ENCODE results near the gene MCF2L2. TPM values are rescaled to one million over a fixed set of nuclear protein-coding genes. Genes with fewer than 3 reads are reported as not detected.

Gene MCF2L2
- total and polyA plus RNA-seq, 7 donors = 0.17 to 2.7 (median 0.57) TPM

GRCh38 chr3:183208260-183208659 is 220.2 kb downstream of the MCF2L2 start:
- DNase-seq (no peak), ATAC-seq (no peak)
- Histone ChIP-seq H3K9me3 (peaks cover 3% of the 10 kb centered on the region), H3K4me1 (peaks cover 5% of the 10 kb centered on the region), H3K4me3 (no peak overlapping the region), H3K27ac (no peak overlapping the region), H3K36me3 (ENCODE audit: insufficient read depth in 1 of 2, low read depth in 1 of 2) (no peaks in the 10 kb centered on the region), H3K27me3 (ENCODE audit: insufficient read depth in 3 of 3, low read length in 2 of 3) (no peaks in the 10 kb centered on the region)
- TF ChIP-seq CTCF (IDR thresholded peaks at IDR 0.05) = no peak
- WGBS, 3 donors = 92 to 96% (median 96%) methylated on average over 2 of the region's 2 CpGs
- intact Hi-C loops (cut with DNase I) = no loop called here

- no peak for TF ChIP-seq CTCF (IDR thresholded peaks at IDR 0.05)
- H3K27me3 ChIP-seq (ENCODE audit: insufficient read depth in 3 of 3, low read length in 2 of 3) = no peaks in the 10 kb centered on the region
- H3K4me3 ChIP-seq = no peak overlapping the region
- ATAC-seq = no peak
- H3K36me3 ChIP-seq (ENCODE audit: insufficient read depth in 1 of 2, low read depth in 1 of 2) = no peaks in the 10 kb centered on the region
- H3K9me3 ChIP-seq = peaks cover 3% of the 10 kb centered on the region
- no peak overlapping the region for H3K27ac ChIP-seq
- H3K4me1 ChIP-seq = no peaks in the 10 kb centered on the region
- no peak for DNase-seq
- intact Hi-C loops (cut with DNase I) = no loop called here
These were observed 224.7 kb downstream of the MCF2L2 start for GRCh38 chr3:183203670-183204069.

- no peak for DNase-seq
- H3K4me1 ChIP-seq = no peaks in the 10 kb centered on the region
- no peak overlapping the region for H3K27ac ChIP-seq
- no peak overlapping the region for H3K4me3 ChIP-seq
- 71 to 79% (median 78%) methylated on average over 4 of the region's 4 CpGs for WGBS, 3 donors
- H3K9me3 ChIP-seq = peaks cover 3% of the 10 kb centered on the region
- ATAC-seq = no peak
- no peak for TF ChIP-seq CTCF (IDR thresholded peaks at IDR 0.05)
- H3K36me3 ChIP-seq (ENCODE audit: insufficient read depth in 1 of 2, low read depth in 1 of 2) = no peaks in the 10 kb centered on the region
- intact Hi-C loops (cut with DNase I) = no loop called here
- H3K27me3 ChIP-seq (ENCODE audit: insufficient read depth in 3 of 3, low read length in 2 of 3) = no peaks in the 10 kb centered on the region
These were observed 226.3 kb downstream of the MCF2L2 start for GRCh38 chr3:183202004-183202722.

- Histone ChIP-seq H3K36me3 (ENCODE audit: insufficient read depth in 1 of 2, low read depth in 1 of 2) (no peaks in the 10 kb centered on the region), H3K27me3 (ENCODE audit: insufficient read depth in 3 of 3, low read length in 2 of 3) (no peaks in the 10 kb centered on the region), H3K27ac (no peak overlapping the region), H3K4me1 (no peaks in the 10 kb centered on the region), H3K9me3 (peaks cover 3% of the 10 kb centered on the region), H3K4me3 (no peak overlapping the region)
- DNase-seq (no peak), ATAC-seq (no peak)
- no peak for TF ChIP-seq CTCF (IDR thresholded peaks at IDR 0.05)
- intact Hi-C loops (cut with DNase I) = no loop called here
- 46 to 67% (median 47%) methylated on average over 1 of the region's 1 CpG for WGBS, 3 donors
These were observed 229.5 kb downstream of the MCF2L2 start for GRCh38 chr3:183198939-183199338.

- DNase-seq = no peak
These were observed 230.7 kb downstream of the MCF2L2 start for GRCh38 chr3:183197734-183198133.

More at GRCh38 chr3:183197734-183198133, 230.7 kb downstream of the MCF2L2 start:
- no peaks in the 10 kb centered on the region for H3K36me3 ChIP-seq (ENCODE audit: insufficient read depth in 1 of 2, low read depth in 1 of 2)
- no peaks in the 10 kb centered on the region for H3K4me1 ChIP-seq
- H3K4me3 ChIP-seq = no peak overlapping the region
- ATAC-seq = no peak
- H3K27ac ChIP-seq = no peak overlapping the region
- intact Hi-C loops (cut with DNase I) = no loop called here
- H3K27me3 ChIP-seq (ENCODE audit: insufficient read depth in 3 of 3, low read length in 2 of 3) = no peaks in the 10 kb centered on the region
- H3K9me3 ChIP-seq = no peaks in the 10 kb centered on the region
- no peak for TF ChIP-seq CTCF (IDR thresholded peaks at IDR 0.05)
